ENCODE results near the gene CAPN2. TPM values are rescaled to one million over a fixed set of nuclear protein-coding genes. Genes with fewer than 3 reads are reported as not detected.
"Not testable (repeated sequence)": the region's sequence is repeated elsewhere in the genome, so short reads cannot be mapped to it uniquely, and the experiment has no call there.

Gene CAPN2
- total RNA-seq, 6 experiments from 2014 or later: 380 to 424 (median 413) TPM

- no peak for DNase-seq
- Mint-ChIP-seq H3K27me3 (ENCODE audit: insufficient read depth) (peaks cover 5% of the 10 kb centered on the region), H3K4me3 (no peak overlapping the region), H3K36me3 (ENCODE audit: low read depth) (peaks cover 39% of the 10 kb centered on the region), H3K27ac (peak overlapping the region; percentile 92), H3K9me3 (no peaks in the 10 kb centered on the region), H3K4me1 (ENCODE audit: low read depth) (peaks cover 85% of the 10 kb centered on the region)
- no peak for TF ChIP-seq CTCF (IDR thresholded peaks at IDR 0.05)
These were observed 21.8 kb downstream of the CAPN2 start for GRCh38 chr1:223733898-223734852.

DNA sequence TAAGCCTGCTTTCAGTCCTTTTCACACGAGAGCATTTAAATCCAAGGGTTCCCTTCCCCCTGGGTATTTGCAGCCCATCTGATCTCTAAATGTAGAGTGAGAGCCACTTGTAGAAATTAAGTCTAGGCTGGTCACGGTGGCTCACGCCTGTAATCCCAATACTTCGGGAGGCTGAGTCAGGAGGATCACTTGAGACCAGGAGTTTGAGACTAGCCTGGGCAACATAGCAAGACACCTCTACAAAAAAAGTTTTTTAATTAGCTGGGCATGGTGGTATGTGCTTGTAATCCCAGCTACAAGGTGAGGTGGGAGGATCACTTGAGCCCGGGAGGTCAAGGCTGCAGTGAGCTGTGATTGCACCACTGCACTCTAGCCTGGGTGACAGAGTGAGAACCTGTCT is 24.3 kb downstream of the CAPN2 start:
- Mint-ChIP-seq H3K36me3 (ENCODE audit: low read depth) (peaks cover 46% of the 10 kb centered on the region), H3K4me1 (ENCODE audit: low read depth) (peaks cover 84% of the 10 kb centered on the region), H3K27ac (peak overlapping the region; percentile 71)
- not testable (repeated sequence) for H3K9me3 Mint-ChIP-seq; DNase-seq; H3K4me3 Mint-ChIP-seq; H3K27me3 Mint-ChIP-seq (ENCODE audit: insufficient read depth)

DNA sequence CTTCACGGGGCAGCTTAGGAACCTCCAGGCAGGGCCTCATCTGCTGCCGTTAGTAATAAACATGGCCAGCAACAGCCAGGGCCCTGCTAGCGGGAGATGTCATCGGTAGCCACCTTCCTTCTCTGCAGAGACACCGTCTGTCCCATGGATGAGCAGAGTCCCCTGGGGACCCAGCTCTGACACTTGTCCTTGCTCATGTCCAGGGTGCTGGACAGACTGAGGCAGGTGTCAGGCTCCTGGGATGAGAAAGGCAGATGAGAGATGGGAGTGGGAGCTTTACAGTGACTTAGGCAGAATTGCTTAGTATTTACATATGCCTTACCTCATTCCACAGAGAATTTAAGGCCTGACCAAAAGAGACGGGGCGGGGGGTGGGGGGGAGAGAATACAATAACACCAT is 25.0 kb downstream of the CAPN2 start:
- no peaks in the 10 kb centered on the region for H3K9me3 Mint-ChIP-seq
- H3K27ac Mint-ChIP-seq: peak overlapping the region; percentile 42
- DNase-seq: no peak
- peaks cover 45% of the 10 kb centered on the region for H3K36me3 Mint-ChIP-seq (ENCODE audit: low read depth)
- no peak overlapping the region for H3K4me3 Mint-ChIP-seq
- no peak for TF ChIP-seq CTCF (IDR thresholded peaks at IDR 0.05)
- H3K27me3 Mint-ChIP-seq (ENCODE audit: insufficient read depth): peaks cover 2% of the 10 kb centered on the region
- H3K4me1 Mint-ChIP-seq (ENCODE audit: low read depth): peaks cover 84% of the 10 kb centered on the region

GRCh38 chr1:223738465-223739365 is 26.4 kb downstream of the CAPN2 start:
- peak overlapping the region; percentile 67 for H3K27ac Mint-ChIP-seq
- DNase-seq: no peak
- no peak for TF ChIP-seq CTCF (IDR thresholded peaks at IDR 0.05)
- H3K4me3 Mint-ChIP-seq: no peak overlapping the region; the same call in 1 of the 2 replicates
- H3K9me3 Mint-ChIP-seq: no peaks in the 10 kb centered on the region
- H3K36me3 Mint-ChIP-seq (ENCODE audit: low read depth): peaks cover 46% of the 10 kb centered on the region
- peaks cover 83% of the 10 kb centered on the region for H3K4me1 Mint-ChIP-seq (ENCODE audit: low read depth)
- peaks cover 4% of the 10 kb centered on the region for H3K27me3 Mint-ChIP-seq (ENCODE audit: insufficient read depth)

DNA sequence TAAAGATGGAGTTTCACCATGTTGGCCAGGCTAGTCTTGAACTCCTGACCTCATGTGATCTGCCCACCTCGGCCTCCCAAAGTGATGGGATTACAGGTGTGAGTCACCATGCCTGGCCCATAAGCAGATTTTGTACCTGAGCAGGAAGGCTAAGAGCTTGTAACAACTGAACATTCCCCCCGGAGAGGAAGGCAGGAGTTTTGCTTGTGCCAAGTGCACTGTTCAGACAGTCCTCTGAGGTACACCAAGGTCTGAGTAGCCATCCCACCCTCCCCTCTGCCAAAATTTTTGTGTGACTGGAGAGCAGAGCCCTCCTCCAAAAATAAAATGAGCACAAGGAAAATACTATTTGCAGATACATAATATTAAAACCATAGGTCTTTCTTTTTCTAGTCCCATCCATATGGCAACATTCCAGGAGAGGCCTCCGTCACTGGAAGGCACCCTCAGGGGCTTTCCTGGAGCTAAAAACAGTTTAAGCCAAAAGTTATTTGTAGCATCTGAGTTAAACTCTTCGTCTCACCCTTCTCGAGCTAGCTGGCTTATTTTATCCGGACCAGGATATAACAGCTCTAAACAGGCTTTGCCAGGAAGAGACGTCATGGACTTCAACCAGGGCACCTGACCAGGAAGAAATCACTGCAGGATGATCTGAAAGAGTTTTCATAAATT is 27.2 kb downstream of the CAPN2 start:
- H3K36me3 Mint-ChIP-seq (ENCODE audit: low read depth): peaks cover 48% of the 10 kb centered on the region
- H3K9me3 Mint-ChIP-seq: no peaks in the 10 kb centered on the region
- H3K4me1 Mint-ChIP-seq (ENCODE audit: low read depth): peaks cover 76% of the 10 kb centered on the region
- TF ChIP-seq CTCF (IDR thresholded peaks at IDR 0.05): no peak
- no peak overlapping the region; the same call in 1 of the 2 replicates for H3K4me3 Mint-ChIP-seq
- peaks cover 4% of the 10 kb centered on the region for H3K27me3 Mint-ChIP-seq (ENCODE audit: insufficient read depth)
- H3K27ac Mint-ChIP-seq: peak overlapping the region; percentile 58
- no peak for DNase-seq

DNA sequence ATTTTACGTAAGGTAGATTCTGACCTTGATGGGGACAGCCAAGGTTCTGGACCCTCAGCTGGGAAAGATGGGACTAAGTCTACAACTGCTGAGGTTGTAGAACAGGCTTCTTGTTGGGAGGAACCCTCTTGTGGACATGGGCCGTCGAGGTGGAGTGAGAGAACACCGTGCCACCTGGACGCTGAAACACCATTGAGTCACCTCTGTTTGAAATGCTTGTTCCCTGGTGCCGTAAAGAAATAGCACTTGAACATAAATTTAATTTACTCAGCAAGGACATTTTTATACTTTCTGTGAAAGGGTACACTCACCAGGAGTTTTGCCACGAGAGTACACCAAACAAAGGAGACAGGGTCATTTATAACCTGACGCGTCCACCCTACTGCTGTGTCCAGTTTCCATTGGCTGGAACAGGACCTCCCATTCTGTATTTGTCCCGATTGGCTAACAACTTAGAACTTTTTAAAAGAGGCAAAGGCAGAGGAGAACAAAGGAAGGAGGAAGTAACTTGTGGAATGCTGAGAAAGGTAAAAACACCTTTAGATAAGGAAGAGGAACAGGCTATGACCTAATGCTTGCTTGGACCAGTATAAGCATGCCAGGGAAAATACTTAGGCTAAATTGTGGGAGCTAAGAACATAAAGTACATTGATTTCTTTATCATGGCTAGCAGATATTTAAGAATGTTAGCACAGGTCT is 27.8 kb downstream of the CAPN2 start:
- H3K27ac Mint-ChIP-seq: peak overlapping the region; percentile 58
- peaks cover 45% of the 10 kb centered on the region for H3K36me3 Mint-ChIP-seq (ENCODE audit: low read depth)
- not testable (repeated sequence) for H3K27me3 Mint-ChIP-seq (ENCODE audit: insufficient read depth); H3K4me3 Mint-ChIP-seq; DNase-seq; H3K9me3 Mint-ChIP-seq
- peaks cover 70% of the 10 kb centered on the region for H3K4me1 Mint-ChIP-seq (ENCODE audit: low read depth)
